ENCODE results near the gene ALDH1A2.
"Not testable (repeated sequence)": the region's sequence is repeated elsewhere in the genome, so short reads cannot be mapped to it uniquely, and the experiment has no call there.

The ALDH1A2 gene

DNA sequence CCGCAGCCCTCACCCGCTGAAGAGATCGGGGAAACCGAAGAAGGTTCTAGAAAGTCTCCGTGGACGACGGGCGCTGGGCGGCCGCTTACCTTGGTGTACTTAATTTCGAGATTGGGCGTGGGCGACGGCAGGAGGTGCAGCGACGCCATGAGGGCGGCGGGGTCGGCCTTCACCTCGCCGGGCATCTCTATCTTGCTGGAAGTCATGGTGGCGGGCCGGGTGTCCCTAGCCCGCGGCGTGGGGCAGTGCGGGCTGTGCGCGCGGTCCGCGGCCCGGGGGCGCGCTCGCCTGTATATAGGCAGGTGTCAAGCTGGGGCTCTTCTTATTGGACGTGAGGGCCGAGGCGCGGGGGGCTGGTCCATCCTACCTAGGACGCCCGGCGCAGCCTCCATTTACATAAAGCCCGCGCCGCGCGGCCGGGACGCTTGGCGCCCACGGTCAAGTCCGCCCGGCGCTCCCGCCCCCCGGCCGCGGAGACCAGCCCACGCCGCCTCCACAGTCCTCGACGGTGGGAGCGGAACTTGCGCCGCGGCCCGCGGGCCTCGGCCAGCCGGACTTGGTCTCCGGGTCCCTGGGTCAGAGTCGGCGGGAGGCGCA is at the start of gene ALDH1A2:
TSS of gene ALDH1A2 (minus strand) at position 267 of the 597 bp plus-strand sequence. CDS start at position 206, 61 bp downstream.
- no peak for DNase-seq

DNA sequence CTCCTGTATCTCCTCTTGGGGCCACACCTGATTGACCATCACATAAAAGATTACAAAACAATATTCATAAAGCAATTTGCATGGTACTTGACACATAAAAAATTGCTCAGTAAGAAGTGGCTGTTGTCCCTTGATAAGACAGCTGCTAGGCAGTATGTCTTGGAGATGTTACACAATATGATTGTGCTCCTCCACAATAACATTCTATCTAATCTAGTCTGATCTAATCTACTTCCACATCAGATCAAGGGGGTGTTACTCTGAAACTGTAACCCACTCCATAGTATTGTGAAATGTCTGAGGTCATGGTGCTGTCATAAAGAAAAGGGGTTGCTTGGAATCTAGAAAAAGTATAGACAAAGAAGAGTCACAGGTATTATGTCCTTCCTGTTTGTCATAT is 49.3 kb upstream of the ALDH1A2 start:
- no peak for DNase-seq

DNA sequence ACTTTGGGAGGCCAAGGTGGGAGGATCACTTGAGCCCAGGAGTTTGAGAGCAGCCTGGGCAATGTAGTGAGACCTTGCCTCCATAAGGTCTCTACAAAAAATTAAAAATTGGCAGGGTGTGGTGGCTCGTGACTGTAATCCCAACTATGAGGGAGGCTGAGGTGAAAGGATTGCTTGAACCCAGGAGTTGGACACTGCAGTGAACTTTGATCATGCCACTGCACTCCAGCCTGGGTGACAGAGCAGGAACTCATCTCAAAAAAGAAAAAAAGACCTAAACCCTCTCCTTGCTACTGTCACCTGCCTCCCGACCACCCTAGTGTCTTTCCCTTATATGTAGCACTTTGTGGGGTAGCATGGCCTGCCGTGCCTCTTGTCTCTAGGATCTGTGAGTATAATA is 48.9 kb upstream of the ALDH1A2 start:
- no peak for DNase-seq

DNA sequence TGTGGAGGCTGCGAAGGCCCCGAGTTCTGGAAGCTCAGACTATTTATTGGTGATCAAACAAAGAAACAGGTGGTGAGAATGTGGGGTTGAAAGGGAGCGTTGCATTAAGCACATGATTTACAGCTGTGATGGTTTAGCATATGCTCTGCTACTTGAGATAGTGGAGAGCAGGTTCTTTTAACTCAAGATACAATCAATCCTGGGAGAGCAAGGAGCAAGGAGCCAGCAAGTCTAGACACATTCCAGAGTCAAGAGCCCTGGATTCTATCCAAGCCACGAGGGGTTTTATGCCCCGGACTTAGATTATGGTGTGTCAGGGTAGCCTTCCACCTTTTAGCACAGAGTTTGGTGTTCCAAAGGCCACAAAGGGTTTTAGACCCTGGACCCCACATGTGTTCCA is 47.8 kb upstream of the ALDH1A2 start:
- DNase-seq: not testable (repeated sequence)

DNA sequence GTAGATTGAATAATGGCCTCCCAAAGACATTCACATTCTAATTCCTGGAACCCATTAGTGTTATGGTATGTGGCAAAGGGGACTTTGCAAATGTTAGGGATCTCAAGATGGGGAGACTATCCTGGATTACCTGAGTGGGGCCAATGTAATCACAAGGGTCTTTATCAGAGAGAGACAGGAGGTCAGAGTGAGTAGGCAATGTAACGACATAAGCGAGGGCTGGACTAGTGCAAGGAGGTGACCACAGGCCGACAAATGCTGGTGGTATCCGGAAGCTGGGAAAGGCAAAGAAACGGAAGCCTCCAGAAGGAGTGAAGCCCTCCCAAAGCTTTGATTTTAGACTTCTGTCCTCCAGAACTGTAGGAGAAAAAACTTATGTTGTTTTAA is 46.2 kb upstream of the ALDH1A2 start:
- DNase-seq: no peak

DNA sequence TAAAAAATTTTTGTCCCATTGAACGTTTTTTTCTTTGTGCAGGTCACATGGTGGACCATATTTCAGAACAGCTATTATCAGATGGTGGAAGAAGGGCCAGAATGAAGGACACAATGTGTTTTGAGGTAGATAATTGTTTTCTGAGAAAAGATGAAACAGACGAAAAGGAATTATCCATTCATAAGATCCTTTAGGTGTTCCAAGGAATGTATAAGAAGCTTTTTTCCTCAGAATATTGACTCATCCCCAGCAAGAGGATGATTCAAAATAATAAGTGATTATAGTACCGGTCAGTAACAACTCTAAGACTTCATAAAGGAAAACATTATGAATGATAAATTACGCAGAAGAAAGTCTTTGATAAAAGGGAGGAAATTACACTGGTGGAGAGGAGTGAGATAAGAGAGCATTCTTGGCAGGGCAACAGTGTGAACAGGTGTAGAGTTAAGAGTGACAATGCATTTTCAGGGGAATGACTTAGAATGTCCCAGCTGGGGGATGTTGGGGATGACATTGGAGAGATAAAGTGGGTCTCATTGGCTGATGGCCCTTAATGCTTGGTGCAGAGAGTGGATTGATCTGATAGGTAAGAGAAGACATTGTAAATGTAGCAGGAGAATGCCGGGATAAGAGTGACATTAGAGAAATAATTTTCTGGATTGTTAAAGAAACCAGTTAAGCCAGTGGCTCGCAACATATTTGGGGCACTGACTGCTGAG is 45.6 kb upstream of the ALDH1A2 start:
- no peak for DNase-seq

DNA sequence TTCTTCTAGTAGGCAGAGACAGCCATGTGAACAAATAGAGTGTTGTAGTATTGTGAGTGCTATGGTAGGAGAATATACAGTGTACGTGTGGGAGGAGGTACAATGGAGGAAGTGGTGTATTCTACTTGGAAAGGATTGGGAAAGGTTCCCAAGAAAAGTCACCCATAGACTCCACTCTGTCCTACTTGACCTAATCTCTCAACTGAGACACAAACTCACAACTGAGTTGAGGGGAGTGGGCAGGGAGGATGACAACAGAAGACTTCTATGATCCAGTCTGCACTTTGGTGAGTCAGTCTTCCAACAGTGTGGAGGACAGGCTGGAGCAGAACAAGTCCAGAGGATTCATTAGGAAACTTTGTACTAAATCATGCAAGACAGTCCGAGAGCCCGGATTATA is 43.9 kb upstream of the ALDH1A2 start:
- DNase-seq: no peak

DNA sequence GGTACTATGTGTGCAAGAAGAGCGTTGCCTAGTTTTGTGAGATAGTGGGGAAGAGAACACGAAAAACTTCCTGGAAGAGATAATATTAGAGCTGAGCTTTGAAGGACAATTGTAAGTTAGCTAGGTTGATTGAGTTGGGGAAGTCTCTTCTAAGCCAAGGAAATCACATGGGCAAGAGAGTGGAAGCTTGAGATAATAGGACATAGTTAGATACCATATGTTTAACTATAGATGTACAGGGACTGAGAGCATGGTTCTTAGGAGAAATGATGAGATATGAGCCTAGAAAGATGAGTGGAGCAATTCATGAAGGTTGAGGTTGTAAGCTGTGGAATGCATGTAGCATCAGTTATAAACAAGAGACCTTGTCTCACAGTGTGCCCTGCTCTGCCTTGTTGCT is 42.6 kb upstream of the ALDH1A2 start:
- no peak for DNase-seq

DNA sequence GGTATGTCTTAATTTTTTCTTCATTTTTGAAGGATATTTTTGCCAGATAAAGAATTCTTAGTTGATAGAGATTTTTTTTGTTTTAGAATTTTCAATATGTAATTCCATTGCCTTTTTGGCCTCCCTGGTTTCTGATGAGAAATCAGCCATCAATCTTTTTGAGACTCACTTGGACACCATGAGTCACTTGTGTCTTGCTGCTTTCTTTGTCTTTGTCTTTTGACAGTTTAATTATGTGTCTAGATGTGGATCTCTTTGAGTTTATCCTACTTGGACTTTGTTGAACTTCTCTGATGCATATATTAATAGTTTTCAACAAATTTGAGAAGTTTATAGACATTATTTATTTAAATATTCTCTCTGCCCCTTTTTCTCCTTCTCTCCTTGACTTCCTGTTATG is 38.0 kb upstream of the ALDH1A2 start:
- no peak for DNase-seq

DNA sequence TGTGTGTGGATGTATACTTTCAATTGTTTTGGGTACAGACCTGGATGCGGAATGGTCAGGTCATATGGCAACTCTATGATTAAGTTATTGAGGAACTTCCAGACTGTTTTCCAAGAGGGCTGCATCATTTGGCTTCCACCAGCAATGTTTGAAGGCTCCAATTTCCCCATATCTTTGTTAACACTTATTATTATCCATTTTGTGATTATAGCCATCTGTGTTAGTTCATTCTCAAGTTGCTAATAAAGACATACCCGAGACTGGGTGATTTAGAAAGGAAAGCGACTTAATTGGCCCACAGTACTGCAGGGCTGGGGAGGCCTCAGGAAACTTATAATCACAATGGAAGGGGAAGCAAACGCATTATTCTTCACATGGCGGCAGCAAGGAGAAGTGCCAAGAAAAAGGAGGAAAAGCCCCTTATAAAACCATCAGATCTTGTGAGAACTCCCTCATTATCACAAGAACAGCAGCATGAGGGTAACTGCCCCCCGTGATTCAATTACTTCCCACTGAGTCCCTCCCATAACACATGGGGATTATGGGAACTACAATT is 31.1 kb upstream of the ALDH1A2 start:
- no peak for DNase-seq

DNA sequence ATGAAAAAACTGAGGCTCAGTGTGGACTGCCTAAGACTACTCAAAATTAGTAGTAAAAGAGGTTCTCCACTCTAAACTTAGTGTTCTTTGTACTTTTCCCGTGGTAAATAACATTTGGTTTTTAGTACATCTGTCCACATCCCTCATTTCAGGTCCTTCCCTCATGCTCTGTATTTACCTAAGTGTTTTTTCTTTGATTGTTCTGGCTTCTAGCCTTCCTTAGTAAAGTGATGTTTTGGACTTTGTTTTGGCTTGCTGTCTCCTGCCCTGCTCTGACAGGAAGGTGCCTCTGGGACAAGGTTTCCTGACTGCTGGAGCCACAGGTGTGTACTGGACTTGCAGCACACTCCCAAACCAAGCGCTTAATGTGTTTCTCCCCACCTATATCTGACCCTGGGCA is 29.9 kb upstream of the ALDH1A2 start:
- DNase-seq: no peak

DNA sequence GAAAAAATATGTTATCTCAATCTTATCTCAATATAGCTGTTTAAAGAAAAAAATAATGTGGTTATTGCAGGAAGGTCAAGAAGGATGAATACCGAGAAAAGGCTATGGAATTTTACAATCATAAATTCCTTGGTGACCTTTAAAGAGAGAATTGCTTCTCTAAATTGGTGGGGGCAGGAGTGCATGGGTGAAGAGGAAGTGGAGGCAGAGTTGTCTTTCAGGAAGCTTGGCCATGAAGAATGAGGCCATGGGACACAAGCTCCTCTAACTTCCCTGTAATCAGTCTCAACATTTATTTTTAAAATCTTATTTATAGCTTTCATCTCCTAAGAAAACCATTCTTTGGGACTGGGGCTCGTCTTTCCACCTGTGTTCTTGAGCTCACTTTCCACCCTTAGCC is 22.4 kb upstream of the ALDH1A2 start:
- no peak for DNase-seq

DNA sequence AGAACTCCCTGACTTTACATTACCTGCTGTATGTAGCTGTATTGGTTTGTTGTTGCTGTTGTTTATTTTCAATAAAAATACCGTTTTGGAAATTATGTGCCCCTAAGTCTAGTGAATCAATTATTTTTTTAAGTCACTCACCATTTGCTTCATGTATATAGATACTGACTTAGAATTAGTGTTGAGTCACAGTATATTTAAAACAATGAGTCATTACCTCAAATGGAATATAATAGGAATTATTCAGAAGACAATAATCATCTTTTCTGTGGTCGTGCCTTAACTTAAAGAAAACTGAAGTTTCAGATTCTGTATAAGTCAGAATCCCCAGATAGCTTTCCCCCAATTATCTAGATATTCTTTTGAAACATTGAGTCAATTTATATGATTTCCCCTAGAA is 21.0 kb upstream of the ALDH1A2 start:
- no peak for DNase-seq

DNA sequence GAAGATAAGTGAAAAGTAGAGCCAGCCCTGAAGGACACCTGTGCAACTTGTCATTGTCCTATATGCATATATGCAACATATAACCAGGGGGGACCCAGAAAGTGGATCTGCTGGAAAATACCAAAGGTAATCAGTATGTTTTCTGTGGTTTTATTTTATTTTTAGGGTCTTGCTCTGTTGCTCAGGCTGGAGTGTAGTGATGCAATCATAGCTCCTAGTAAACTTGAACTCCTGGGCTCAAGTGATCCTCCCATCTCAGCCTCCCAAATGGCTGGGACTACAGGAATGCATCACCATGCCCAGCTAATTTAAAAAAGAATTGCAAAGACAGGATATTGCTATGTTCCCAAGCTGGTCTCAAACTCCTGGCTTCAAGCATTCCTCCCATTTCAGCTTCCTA is 18.0 kb upstream of the ALDH1A2 start:
- no peak for DNase-seq

DNA sequence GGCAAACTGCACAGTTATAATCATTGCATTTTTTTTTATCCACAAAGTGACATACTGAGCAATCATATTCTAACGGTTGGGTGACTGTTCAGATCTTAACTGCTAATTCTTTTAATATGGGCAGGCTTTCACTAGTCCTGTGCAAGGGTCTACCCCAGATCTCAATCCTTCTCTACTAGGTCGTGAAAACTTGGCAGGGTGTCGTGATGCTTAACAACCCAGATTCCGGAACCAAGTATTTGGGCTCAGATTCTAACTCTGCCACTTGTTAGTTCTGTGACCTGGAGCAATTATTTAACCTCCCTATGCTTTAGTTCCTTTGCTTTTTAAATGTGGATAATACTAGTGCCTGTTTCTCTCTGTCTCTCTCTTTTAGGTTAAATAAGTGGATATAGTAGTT is 16.4 kb upstream of the ALDH1A2 start:
- no peak for DNase-seq

DNA sequence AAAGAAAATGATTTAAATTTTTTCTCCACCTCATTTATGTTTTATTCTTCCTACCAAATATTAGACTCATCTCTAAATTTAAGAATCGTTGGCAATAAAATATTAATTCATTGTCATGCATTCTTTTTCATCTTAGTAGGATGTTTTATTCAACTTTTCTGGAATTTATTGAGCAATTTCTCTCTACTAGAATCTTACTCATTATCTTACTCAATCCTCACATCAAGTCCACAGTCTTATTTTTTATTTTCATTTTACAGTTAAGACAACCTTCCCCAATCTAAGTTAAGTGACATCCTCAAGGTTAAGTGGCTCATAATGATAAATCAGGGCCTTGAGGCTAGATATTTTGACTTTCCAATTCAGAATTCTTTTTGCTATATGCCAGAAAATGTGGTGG is 15.9 kb upstream of the ALDH1A2 start:
- no peak for DNase-seq

DNA sequence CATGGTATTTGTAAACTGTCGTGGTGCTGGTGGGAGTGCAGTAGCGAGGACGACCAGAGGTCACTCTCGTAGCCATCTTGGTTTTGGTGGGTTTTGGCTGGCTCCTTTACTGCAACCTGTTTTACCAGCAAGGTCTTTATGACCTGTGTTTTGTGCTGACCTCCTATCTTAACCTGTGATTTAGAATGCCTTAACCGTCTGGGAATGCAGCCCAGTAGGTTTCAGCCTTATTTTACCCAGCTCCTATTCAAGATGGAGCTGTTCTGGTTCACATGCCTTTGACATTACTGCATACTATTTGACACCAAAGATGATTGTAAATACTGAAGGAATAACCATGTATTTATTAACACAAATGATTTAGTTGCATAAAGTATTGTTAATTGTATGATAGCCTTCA is 15.4 kb upstream of the ALDH1A2 start:
- DNase-seq: not testable (repeated sequence)

DNA sequence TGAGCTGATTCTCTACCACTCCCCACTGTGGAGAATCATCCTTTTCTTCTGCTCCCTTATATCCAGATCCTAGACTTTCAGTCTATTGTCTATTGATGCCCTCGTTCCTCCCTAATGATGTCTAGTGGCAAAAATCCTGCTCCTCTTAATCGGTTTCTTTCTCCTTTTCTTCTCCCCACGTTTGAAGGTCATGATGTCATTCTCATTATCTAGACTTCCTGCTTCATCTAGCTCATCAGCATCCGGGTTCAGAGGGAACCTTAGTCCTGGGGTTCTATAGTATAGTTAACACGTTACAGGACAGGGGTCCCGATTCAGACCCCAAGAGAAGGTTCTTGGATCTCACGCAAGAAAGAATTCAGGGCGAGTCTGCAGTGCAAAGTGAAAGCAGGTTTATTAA is 14.9 kb upstream of the ALDH1A2 start:
- DNase-seq: no peak

DNA sequence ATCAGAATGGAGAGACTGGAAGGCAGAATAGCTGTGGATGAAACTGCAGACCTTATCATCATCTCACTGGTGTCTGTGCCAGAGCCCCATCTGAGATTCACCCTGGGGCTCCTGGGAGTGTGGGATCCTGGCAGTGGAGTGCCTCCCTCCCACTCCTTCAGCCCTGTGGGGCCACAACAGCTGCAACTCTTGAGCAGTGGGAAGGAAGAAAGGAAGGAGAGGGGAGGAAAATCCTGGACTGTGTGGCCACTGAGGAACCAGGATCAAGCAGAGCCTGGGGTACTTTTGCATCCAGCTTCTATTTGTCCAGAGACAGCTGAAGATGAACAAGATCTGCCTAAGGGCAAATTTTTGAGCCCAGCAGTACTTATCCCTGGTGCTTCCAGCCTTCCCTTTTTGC is 13.1 kb upstream of the ALDH1A2 start:
- DNase-seq: no peak

DNA sequence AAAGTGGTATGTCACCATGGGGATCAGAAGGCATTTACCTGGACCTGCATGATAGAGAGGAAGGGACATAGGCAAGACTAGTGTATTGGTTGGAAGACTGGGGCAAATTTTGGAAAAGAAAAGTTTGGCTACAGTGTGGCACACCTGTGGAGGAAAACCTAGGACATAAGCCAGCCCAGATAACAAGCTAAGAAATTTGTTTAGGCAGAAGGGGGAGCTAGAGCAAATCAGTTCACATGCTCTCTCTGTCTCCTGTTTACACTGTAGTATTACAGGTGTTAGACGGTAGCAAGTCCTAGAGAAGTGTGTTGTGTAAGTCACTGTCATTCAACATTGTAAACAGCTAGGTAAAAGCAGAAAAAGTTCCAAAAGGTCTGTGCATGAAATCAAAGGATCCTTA is 11.9 kb upstream of the ALDH1A2 start:
- DNase-seq: no peak

DNA sequence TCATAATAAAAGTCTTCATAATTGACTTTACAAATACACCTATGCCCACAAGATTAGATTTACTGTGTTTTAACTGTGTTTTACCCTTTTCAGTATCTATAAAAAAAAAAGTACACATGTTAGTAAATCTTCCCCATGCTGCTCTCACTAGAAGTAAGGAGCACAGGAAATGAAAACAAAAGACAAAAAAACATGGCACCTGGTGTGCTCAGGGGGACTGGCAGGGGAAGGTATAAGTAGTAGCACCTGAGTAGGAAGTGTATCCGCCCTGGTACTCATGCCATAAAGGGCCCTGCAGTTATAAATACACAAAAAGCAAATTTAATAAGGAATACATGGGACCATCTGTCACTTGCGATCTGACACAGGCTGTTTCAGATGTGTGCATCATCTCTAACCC is 8.9 kb upstream of the ALDH1A2 start:
- DNase-seq: no peak

DNA sequence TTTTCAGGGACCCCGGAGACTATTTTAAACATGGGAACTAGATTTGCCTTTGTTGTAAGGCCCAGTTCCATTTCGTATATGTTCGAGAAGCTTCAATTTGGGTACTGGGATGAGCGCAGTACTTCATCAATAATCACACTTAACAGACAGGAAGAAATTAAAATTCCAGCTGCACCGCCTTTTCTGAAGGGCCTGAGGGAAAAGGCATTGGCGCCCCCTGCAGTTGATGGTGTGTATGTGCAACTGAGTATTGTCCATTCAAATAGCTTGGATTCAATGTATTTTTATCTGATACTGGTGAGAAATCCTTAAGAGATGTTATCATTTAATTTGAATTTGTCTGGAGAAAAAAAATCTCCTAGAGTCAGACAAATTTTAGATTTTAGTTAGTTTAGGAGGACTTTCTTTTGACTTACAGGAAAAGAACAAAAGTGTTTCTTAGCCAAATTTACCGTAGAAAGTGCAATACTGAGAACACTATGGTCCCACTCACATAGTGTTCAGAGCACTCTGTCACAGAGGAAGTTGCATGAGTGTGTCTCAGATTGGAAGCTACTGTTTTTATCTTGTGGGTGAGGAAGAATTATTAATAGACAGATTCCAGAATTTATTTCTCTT is 5.4 kb upstream of the ALDH1A2 start:
- peak; percentile 41 for DNase-seq

DNA sequence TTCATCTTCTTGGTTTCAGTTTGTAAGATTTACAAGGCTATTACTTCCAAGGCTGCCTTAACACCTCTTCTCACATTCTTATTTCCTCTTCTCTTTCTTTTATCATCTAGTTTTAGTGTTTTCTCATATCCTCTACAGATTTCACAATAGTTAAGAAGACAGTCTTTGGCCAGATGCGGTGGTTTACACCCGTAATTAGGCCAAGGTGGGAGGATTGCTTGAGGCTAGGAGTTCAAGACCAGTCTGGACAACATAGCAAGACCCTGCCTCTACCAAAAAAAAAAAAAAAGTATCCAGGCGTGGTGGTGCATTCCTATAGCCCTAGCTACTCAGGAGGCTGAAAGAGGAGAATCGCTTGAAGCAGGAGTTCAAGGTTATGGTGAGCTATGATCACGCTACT is 3.5 kb upstream of the ALDH1A2 start:
- no peak for DNase-seq

All from NCI-H526 treated with DMSO at 0.1 percent for 48 hours (cell line).